DLD1 (cell line): Measurements from ENCODE around the gene KRTAP9-1.
"Not testable (repeated sequence)": the region's sequence is repeated elsewhere in the genome, so short reads cannot be mapped to it uniquely, and the experiment has no call there.

Experiments
- in situ Hi-C: cut with HindIII; loops from 2 replicates; pipeline ENCODE4 v1.10.0; 2017; ENCODE audit warnings: low sequenced_read_pairs

The KRTAP9-1 gene

GRCh38 chr17:41189837-41190318 is at the start of gene KRTAP9-1:
KRTAP9-1 (plus strand) TSS chr17:41189887; CDS start chr17:41189887, 0 bp downstream.
- in situ Hi-C loops, result not testable (repeated sequence)

- in situ Hi-C loops, result no loop called here
Measured at GRCh38 chr17:41140360-41141131, 49.1 kb upstream of the KRTAP9-1 start, which contains the start of gene KRTAP4-6. KRTAP4-6 (minus strand) TSS chr17:41140544; CDS start chr17:41140487, 57 bp downstream.

- in situ Hi-C loops, result no loop called here
Measured at GRCh38 chr17:41141361-41141760, 48.3 kb upstream of the KRTAP9-1 start.

GRCh38 chr17:41144846-41145245 is 44.8 kb upstream of the KRTAP9-1 start:
- in situ Hi-C loops, result no loop called here

GRCh38 chr17:41145261-41145660 is 44.4 kb upstream of the KRTAP9-1 start:
- in situ Hi-C loops, result no loop called here

- in situ Hi-C loops, result no loop called here
Measured at GRCh38 chr17:41147531-41148204, 42.0 kb upstream of the KRTAP9-1 start.

- in situ Hi-C loops, result not testable (repeated sequence)
Measured at GRCh38 chr17:41148971-41149651, 40.6 kb upstream of the KRTAP9-1 start.

GRCh38 chr17:41149652-41149985 is 40.1 kb upstream of the KRTAP9-1 start, which contains the start of gene KRTAP4-5:
KRTAP4-5 (minus strand) TSS chr17:41149825; CDS start chr17:41149767, 58 bp downstream.
- in situ Hi-C loops, result no loop called here

GRCh38 chr17:41150026-41150425 is 39.7 kb upstream of the KRTAP9-1 start:
- in situ Hi-C loops, result no loop called here

- in situ Hi-C loops, result no loop called here
Measured at GRCh38 chr17:41151525-41151924, 38.2 kb upstream of the KRTAP9-1 start.

- in situ Hi-C loops, result no loop called here
Measured at GRCh38 chr17:41153856-41154255, 35.8 kb upstream of the KRTAP9-1 start.

- in situ Hi-C loops, result not testable (repeated sequence)
Measured at GRCh38 chr17:41160190-41160589, 29.5 kb upstream of the KRTAP9-1 start.

- in situ Hi-C loops, result no loop called here
Measured at GRCh38 chr17:41160648-41161047, 29.0 kb upstream of the KRTAP9-1 start, which contains the start of gene KRTAP4-4. KRTAP4-4 (minus strand) TSS chr17:41160748; CDS start chr17:41160691, 57 bp downstream.

GRCh38 chr17:41163828-41164227 is 25.9 kb upstream of the KRTAP9-1 start:
- in situ Hi-C loops, result no loop called here

- in situ Hi-C loops, result no loop called here
Measured at GRCh38 chr17:41167561-41167960, 22.1 kb upstream of the KRTAP9-1 start.

- in situ Hi-C loops, result no loop called here
Measured at GRCh38 chr17:41168121-41168520, 21.6 kb upstream of the KRTAP9-1 start, which contains the start of gene KRTAP4-3. KRTAP4-3 (minus strand) TSS chr17:41168221; CDS start chr17:41168172, 49 bp downstream.

- in situ Hi-C loops, result no loop called here
Measured at GRCh38 chr17:41171886-41172285, 17.8 kb upstream of the KRTAP9-1 start.

- in situ Hi-C loops, result no loop called here
Measured at GRCh38 chr17:41176744-41177387, 12.8 kb upstream of the KRTAP9-1 start.

- in situ Hi-C loops, result no loop called here
Measured at GRCh38 chr17:41177727-41178271, 11.9 kb upstream of the KRTAP9-1 start, which contains the start of gene KRTAP4-2. KRTAP4-2 (minus strand) TSS chr17:41178221; CDS start chr17:41178164, 57 bp downstream.

- in situ Hi-C loops, result no loop called here
Measured at GRCh38 chr17:41178341-41178740, 11.3 kb upstream of the KRTAP9-1 start.
